ENCODE measurements around the gene WDR7. TPM values are rescaled to one million over a fixed set of nuclear protein-coding genes. Genes with fewer than 3 reads are reported as not detected.

The WDR7 gene
- total and polyA plus RNA-seq, 3 donors from 2014 or later, result 19.4 to 63.6 (median 35.9) TPM

DNA sequence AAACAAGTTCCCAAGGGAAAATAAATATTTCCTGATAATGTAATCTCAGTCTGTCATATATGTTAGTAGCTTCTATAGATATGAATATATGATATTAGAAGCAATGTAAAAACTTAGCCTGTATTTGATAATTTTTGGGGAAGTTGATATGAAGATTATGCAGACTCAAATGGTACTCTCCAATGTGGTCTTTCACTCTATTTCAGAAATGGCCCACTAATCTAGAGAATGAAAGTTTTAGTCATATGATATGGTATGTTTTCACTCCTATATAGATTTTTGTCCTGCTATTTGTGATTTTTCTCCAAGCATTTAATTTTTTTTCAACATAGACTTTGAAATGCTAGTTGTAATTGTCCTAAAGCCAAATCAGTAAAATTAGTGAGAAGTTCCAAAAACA lies 259.1 kb downstream of the WDR7 start:
- intact Hi-C loops (cut with DNase I; ENCODE audit: low total_unique reads), result no loop called here

GRCh38 chr18:56910967-56911366 lies 259.8 kb downstream of the WDR7 start:
- WGBS, 2 donors, result 81 to 85% methylated on average over 4 of the region's 4 CpGs
- Histone ChIP-seq H3K4me1 (no peaks in the 10 kb centered on the region), H3K36me3 (ENCODE audit: low read depth, missing control alignments) (no peaks in the 10 kb centered on the region), H3K27me3 (no peaks in the 10 kb centered on the region), H3K27ac (no peak overlapping the region), H3K4me3 (no peak overlapping the region), H3K9me3 (no peaks in the 10 kb centered on the region)
- TF ChIP-seq CTCF (IDR thresholded peaks at IDR 0.05) (no peak), POLR2A (IDR thresholded peaks at IDR 0.05) (no peak)
- intact Hi-C loops (cut with DNase I; ENCODE audit: low total_unique reads), result no loop called here
- DNase-seq, result no peak

More for the DNA sequence above, 259.1 kb downstream of the WDR7 start:
- DNase-seq, result no peak
- H3K27ac ChIP-seq, result no peak overlapping the region
- no peaks in the 10 kb centered on the region for H3K27me3 ChIP-seq
- no peaks in the 10 kb centered on the region for H3K9me3 ChIP-seq
- no peak for TF ChIP-seq POLR2A (IDR thresholded peaks at IDR 0.05)
- no peak for TF ChIP-seq CTCF (IDR thresholded peaks at IDR 0.05)
- no peak overlapping the region for H3K4me3 ChIP-seq
- no peaks in the 10 kb centered on the region for H3K36me3 ChIP-seq (ENCODE audit: low read depth, missing control alignments)
- no peaks in the 10 kb centered on the region for H3K4me1 ChIP-seq

- Histone ChIP-seq H3K4me3 (no peak overlapping the region), H3K4me1 (no peaks in the 10 kb centered on the region), H3K27me3 (no peaks in the 10 kb centered on the region), H3K27ac (no peak overlapping the region), H3K9me3 (no peaks in the 10 kb centered on the region), H3K36me3 (ENCODE audit: low read depth, missing control alignments) (no peaks in the 10 kb centered on the region)
- TF ChIP-seq POLR2A (IDR thresholded peaks at IDR 0.05) (no peak), CTCF (IDR thresholded peaks at IDR 0.05) (no peak)
- 85 to 86% methylated on average over 4 of the region's 4 CpGs for WGBS, 2 donors
- no peak for DNase-seq
- intact Hi-C loops (cut with DNase I; ENCODE audit: low total_unique reads), result no loop called here
These were observed 262.8 kb downstream of the WDR7 start for GRCh38 chr18:56913941-56914340.

- DNase-seq, result no peak
These were observed 268.0 kb downstream of the WDR7 start for GRCh38 chr18:56919190-56919589.

More at GRCh38 chr18:56919190-56919589, 268.0 kb downstream of the WDR7 start:
- H3K4me1 ChIP-seq, result no peaks in the 10 kb centered on the region
- no peaks in the 10 kb centered on the region for H3K9me3 ChIP-seq
- H3K27ac ChIP-seq, result no peak overlapping the region
- no peaks in the 10 kb centered on the region for H3K36me3 ChIP-seq (ENCODE audit: low read depth, missing control alignments)
- H3K27me3 ChIP-seq, result no peaks in the 10 kb centered on the region
- WGBS, 2 donors, result 78 to 83% methylated on average over 1 of the region's 1 CpG
- intact Hi-C loops (cut with DNase I; ENCODE audit: low total_unique reads), result no loop called here
- TF ChIP-seq CTCF (IDR thresholded peaks at IDR 0.05) (no peak), POLR2A (IDR thresholded peaks at IDR 0.05) (no peak)
- H3K4me3 ChIP-seq, result no peak overlapping the region

Data from testis (tissue), 3 donors.